Activated T-helper 1 cell treated with anti-CD3 and anti-CD28 coated beads, Interleukin-12 subunit alpha, Interleukin-12 subunit beta, Interleukin-2, Interleukin-4 antibody, amounts not matched to agents 30 ng/mL and 10 ng/mL and 1 ng/mL, durations not matched to agents 14 hours and 24 hours and 36 hours (primary cell): ENCODE measurements around the gene PLEKHA1. TPM values are rescaled to one million over a fixed set of nuclear protein-coding genes. Genes with fewer than 3 reads are reported as not detected.

Experiments
- DNase-seq: peaks from one replicate; pipeline ENCODE4 v3.0.0; 2021; ENCODE audit warnings: low spot score
- H3K27ac Mint-ChIP-seq: one replicate; pipeline ENCODE4 v1.8.0; 2021; ENCODE audit warnings: mild to moderate bottlenecking, mixed read lengths
- H3K27me3 Mint-ChIP-seq: one replicate; pipeline ENCODE4 v1.8.0; 2022; ENCODE audit warnings: mild to moderate bottlenecking, moderate library complexity, mixed read lengths; ENCODE audit not compliant: insufficient read depth
- H3K36me3 Mint-ChIP-seq: one replicate; pipeline ENCODE4 v1.8.0; 2021; ENCODE audit warnings: low read depth, mixed read lengths
- H3K4me1 Mint-ChIP-seq: one replicate; pipeline ENCODE4 v1.8.0; 2021; ENCODE audit warnings: low read depth, mixed read lengths
- H3K4me3 Mint-ChIP-seq: one replicate; pipeline ENCODE4 v1.8.0; 2021; ENCODE audit warnings: mild to moderate bottlenecking, moderate library complexity, mixed read lengths
- H3K9me3 Mint-ChIP-seq: one replicate; pipeline ENCODE4 v1.8.0; 2021; ENCODE audit warnings: mixed read lengths
- intact Hi-C: fragments of 100-400 bp; cut with micrococcal nuclease; formaldehyde crosslinking; loops from one replicate; pipeline ENCODE4 v1.15.1; 2024
- total RNA-seq: library from RNA; stranded (reverse); gene quantifications from 2 replicates; pipeline ENCODE4 v1.2.3, GENCODE V29; 2022

Gene PLEKHA1
- 4.1 and 5.6 TPM in 2 replicates for total RNA-seq

- H3K27me3 Mint-ChIP-seq, result peaks cover 52% of the 10 kb centered on the region
- intact Hi-C loops, result loop anchor here (1.0 to 10.0 kb wide), 5 partner anchors 33 to 1520 kb away; partner anchors contain the start of genes ACADSB, FAM24B, IKZF5 and WDR11
- H3K27ac Mint-ChIP-seq, result peak within 1 kb of the TSS; percentile 92
- peaks cover 15% of the 10 kb centered on the region for H3K4me1 Mint-ChIP-seq
- DNase-seq, result peak; percentile 90
- no peaks in the 10 kb centered on the region for H3K9me3 Mint-ChIP-seq
- H3K4me3 Mint-ChIP-seq, result peak within 1 kb of the TSS; percentile 90
- H3K36me3 Mint-ChIP-seq, result no peaks in the 10 kb centered on the region
Measured at GRCh38 chr10:122374237-122374858, at the start of gene PLEKHA1. TSS of gene PLEKHA1 (plus strand) at chr10:122374708. CDS start at chr10:122393201, 18,493 bp downstream.

- peaks cover 4% of the 10 kb centered on the region for H3K9me3 Mint-ChIP-seq
- H3K27me3 Mint-ChIP-seq, result peaks cover 14% of the 10 kb centered on the region
- DNase-seq, result no peak
Measured at GRCh38 chr10:122325235-122325634, 49.3 kb upstream of the PLEKHA1 start.

GRCh38 chr10:122326385-122326784, 48.1 kb upstream of the PLEKHA1 start:
- intact Hi-C loops, result no loop called here
- Mint-ChIP-seq H3K9me3 (no peaks in the 10 kb centered on the region), H3K27me3 (peaks cover 12% of the 10 kb centered on the region), H3K27ac (no peak overlapping the region), H3K4me3 (no peak overlapping the region), H3K36me3 (no peaks in the 10 kb centered on the region), H3K4me1 (no peaks in the 10 kb centered on the region)
- no peak for DNase-seq

More at GRCh38 chr10:122325235-122325634, 49.3 kb upstream of the PLEKHA1 start:
- no peak overlapping the region for H3K4me3 Mint-ChIP-seq
- intact Hi-C loops, result no loop called here
- no peak overlapping the region for H3K27ac Mint-ChIP-seq
- H3K36me3 Mint-ChIP-seq, result no peaks in the 10 kb centered on the region
- no peaks in the 10 kb centered on the region for H3K4me1 Mint-ChIP-seq

- H3K36me3 Mint-ChIP-seq, result no peaks in the 10 kb centered on the region
- no peaks in the 10 kb centered on the region for H3K4me1 Mint-ChIP-seq
- H3K9me3 Mint-ChIP-seq, result no peaks in the 10 kb centered on the region
- no peak for DNase-seq
- no peak overlapping the region for H3K27ac Mint-ChIP-seq
- H3K27me3 Mint-ChIP-seq, result peaks cover 12% of the 10 kb centered on the region
- no peak overlapping the region for H3K4me3 Mint-ChIP-seq
- intact Hi-C loops, result no loop called here
Measured at GRCh38 chr10:122326806-122327205, 47.7 kb upstream of the PLEKHA1 start.

GRCh38 chr10:122327237-122328206, 47.0 kb upstream of the PLEKHA1 start:
- Mint-ChIP-seq H3K9me3 (no peaks in the 10 kb centered on the region), H3K36me3 (no peaks in the 10 kb centered on the region), H3K4me1 (no peaks in the 10 kb centered on the region), H3K27me3 (peaks cover 11% of the 10 kb centered on the region), H3K27ac (no peak overlapping the region), H3K4me3 (no peak overlapping the region)
- intact Hi-C loops, result no loop called here
- no peak for DNase-seq

GRCh38 chr10:122328676-122329075, 45.8 kb upstream of the PLEKHA1 start:
- H3K4me1 Mint-ChIP-seq, result no peaks in the 10 kb centered on the region
- no peaks in the 10 kb centered on the region for H3K36me3 Mint-ChIP-seq
- peaks cover 9% of the 10 kb centered on the region for H3K27me3 Mint-ChIP-seq
- no peaks in the 10 kb centered on the region for H3K9me3 Mint-ChIP-seq
- H3K4me3 Mint-ChIP-seq, result no peak overlapping the region
- no peak for DNase-seq
- intact Hi-C loops, result no loop called here
- no peak overlapping the region for H3K27ac Mint-ChIP-seq

GRCh38 chr10:122329416-122329815, 45.1 kb upstream of the PLEKHA1 start:
- no peaks in the 10 kb centered on the region for H3K9me3 Mint-ChIP-seq
- no peaks in the 10 kb centered on the region for H3K4me1 Mint-ChIP-seq
- no peaks in the 10 kb centered on the region for H3K36me3 Mint-ChIP-seq
- no peak overlapping the region for H3K27ac Mint-ChIP-seq
- H3K27me3 Mint-ChIP-seq, result peaks cover 9% of the 10 kb centered on the region
- intact Hi-C loops, result no loop called here
- DNase-seq, result no peak
- H3K4me3 Mint-ChIP-seq, result no peak overlapping the region

GRCh38 chr10:122331100-122331499, 43.4 kb upstream of the PLEKHA1 start:
- no peaks in the 10 kb centered on the region for H3K4me1 Mint-ChIP-seq
- no peaks in the 10 kb centered on the region for H3K36me3 Mint-ChIP-seq
- peaks cover 9% of the 10 kb centered on the region for H3K27me3 Mint-ChIP-seq
- no peaks in the 10 kb centered on the region for H3K9me3 Mint-ChIP-seq
- H3K27ac Mint-ChIP-seq, result no peak overlapping the region
- H3K4me3 Mint-ChIP-seq, result no peak overlapping the region
- DNase-seq, result no peak
- intact Hi-C loops, result no loop called here

- DNase-seq, result no peak
- no peaks in the 10 kb centered on the region for H3K9me3 Mint-ChIP-seq
- peaks cover 9% of the 10 kb centered on the region for H3K27me3 Mint-ChIP-seq
- no peaks in the 10 kb centered on the region for H3K36me3 Mint-ChIP-seq
- no peak overlapping the region for H3K27ac Mint-ChIP-seq
- H3K4me3 Mint-ChIP-seq, result no peak overlapping the region
- H3K4me1 Mint-ChIP-seq, result no peaks in the 10 kb centered on the region
- intact Hi-C loops, result no loop called here
Measured at GRCh38 chr10:122331615-122332446, 42.7 kb upstream of the PLEKHA1 start.

- H3K4me1 Mint-ChIP-seq, result no peaks in the 10 kb centered on the region
- H3K4me3 Mint-ChIP-seq, result no peak overlapping the region
- intact Hi-C loops, result no loop called here
- no peak for DNase-seq
- H3K27ac Mint-ChIP-seq, result no peak overlapping the region
- H3K36me3 Mint-ChIP-seq, result no peaks in the 10 kb centered on the region
- H3K9me3 Mint-ChIP-seq, result no peaks in the 10 kb centered on the region
- H3K27me3 Mint-ChIP-seq, result peaks cover 10% of the 10 kb centered on the region
Measured at GRCh38 chr10:122333037-122333436, 41.5 kb upstream of the PLEKHA1 start.

GRCh38 chr10:122336332-122336731, 38.2 kb upstream of the PLEKHA1 start:
- H3K27me3 Mint-ChIP-seq, result peaks cover 14% of the 10 kb centered on the region
- intact Hi-C loops, result no loop called here
- no peak overlapping the region for H3K27ac Mint-ChIP-seq
- no peak overlapping the region for H3K4me3 Mint-ChIP-seq
- no peak for DNase-seq
- no peaks in the 10 kb centered on the region for H3K4me1 Mint-ChIP-seq
- no peaks in the 10 kb centered on the region for H3K36me3 Mint-ChIP-seq
- H3K9me3 Mint-ChIP-seq, result no peaks in the 10 kb centered on the region

- intact Hi-C loops, result no loop called here
- H3K4me1 Mint-ChIP-seq, result no peaks in the 10 kb centered on the region
- no peak overlapping the region for H3K4me3 Mint-ChIP-seq
- H3K27me3 Mint-ChIP-seq, result peaks cover 10% of the 10 kb centered on the region
- DNase-seq, result no peak
- H3K9me3 Mint-ChIP-seq, result no peaks in the 10 kb centered on the region
- H3K36me3 Mint-ChIP-seq, result no peaks in the 10 kb centered on the region
- H3K27ac Mint-ChIP-seq, result no peak overlapping the region
Measured at GRCh38 chr10:122336961-122337360, 37.5 kb upstream of the PLEKHA1 start.
